Activated CD4-positive, CD25-positive, alpha-beta regulatory T cell (primary cell): ENCODE results near the gene LIG1.
"Not testable (repeated sequence)": the region's sequence is repeated elsewhere in the genome, so short reads cannot be mapped to it uniquely, and the experiment has no call there.

Experiments used
- DNase-seq, 4 experiments: peaks; one replicate each; lab custom pipeline; 2025; lab: John Stamatoyannopoulos, UW

The LIG1 gene

GRCh38 chr19:48121909-48122371 is 48.2 kb downstream of the LIG1 start:
- DNase-seq: no peak

- DNase-seq: no peak
Measured at GRCh38 chr19:48121066-48121465, 49.1 kb downstream of the LIG1 start.

GRCh38 chr19:48120505-48120904 is 49.6 kb downstream of the LIG1 start:
- DNase-seq: no peak

- no peak for DNase-seq
Measured at GRCh38 chr19:48118131-48118517, 52.0 kb downstream of the LIG1 start.

- DNase-seq: no peak
Measured at GRCh38 chr19:48117515-48118130, 52.5 kb downstream of the LIG1 start.

GRCh38 chr19:48113190-48113917 is 56.8 kb downstream of the LIG1 start:
- no peak for DNase-seq

GRCh38 chr19:48111280-48111679 is 58.9 kb downstream of the LIG1 start:
- DNase-seq: no peak

- peak; percentile 65 to 77 (median 69) for DNase-seq
Measured at GRCh38 chr19:48110350-48110966, 59.7 kb downstream of the LIG1 start, which contains the start of gene PLA2G4C. Gene PLA2G4C, minus strand, starts transcription at chr19:48110817. Its CDS starts 4,288 bp downstream, at chr19:48106529.

- DNase-seq: no peak
Measured at GRCh38 chr19:48108997-48109782, 61.0 kb downstream of the LIG1 start.

GRCh38 chr19:48103922-48104321 is 66.2 kb downstream of the LIG1 start:
- DNase-seq: no peak

- DNase-seq: peak in 1 of 4 experiments; percentile 5
Measured at GRCh38 chr19:48102870-48103751, 67.0 kb downstream of the LIG1 start.

GRCh38 chr19:48095612-48096175 is 74.5 kb downstream of the LIG1 start:
- DNase-seq: no peak

GRCh38 chr19:48094855-48095203 is 75.3 kb downstream of the LIG1 start:
- no peak for DNase-seq

- DNase-seq: no peak
Measured at GRCh38 chr19:48094129-48094854, 75.9 kb downstream of the LIG1 start.

GRCh38 chr19:48091111-48091718 is 78.9 kb downstream of the LIG1 start:
- DNase-seq: not testable (repeated sequence)

GRCh38 chr19:48090281-48090802 is 79.8 kb downstream of the LIG1 start:
- no peak for DNase-seq

GRCh38 chr19:48088991-48089390 is 81.2 kb downstream of the LIG1 start:
- DNase-seq: not testable (repeated sequence)

GRCh38 chr19:48085904-48086864 is 84.0 kb downstream of the LIG1 start:
- DNase-seq: no peak
